Stimulated activated CD4-positive, alpha-beta T cell treated with anti-CD3 and anti-CD28 coated beads, TNF-alpha, amount 100 ng/mL, for 1 hour (primary cell): ENCODE data around the gene MRPS26.
"Not testable (repeated sequence)": the region's sequence is repeated elsewhere in the genome, so short reads cannot be mapped to it uniquely, and the experiment has no call there.

Experiments
- DNase-seq, 3 donors: peaks; one replicate each; pipeline ENCODE4 v3.0.0-alpha.2; 2020; ENCODE audit warnings: low read depth in 3 of 3, low spot score in 1 of 3

Gene MRPS26

DNA sequence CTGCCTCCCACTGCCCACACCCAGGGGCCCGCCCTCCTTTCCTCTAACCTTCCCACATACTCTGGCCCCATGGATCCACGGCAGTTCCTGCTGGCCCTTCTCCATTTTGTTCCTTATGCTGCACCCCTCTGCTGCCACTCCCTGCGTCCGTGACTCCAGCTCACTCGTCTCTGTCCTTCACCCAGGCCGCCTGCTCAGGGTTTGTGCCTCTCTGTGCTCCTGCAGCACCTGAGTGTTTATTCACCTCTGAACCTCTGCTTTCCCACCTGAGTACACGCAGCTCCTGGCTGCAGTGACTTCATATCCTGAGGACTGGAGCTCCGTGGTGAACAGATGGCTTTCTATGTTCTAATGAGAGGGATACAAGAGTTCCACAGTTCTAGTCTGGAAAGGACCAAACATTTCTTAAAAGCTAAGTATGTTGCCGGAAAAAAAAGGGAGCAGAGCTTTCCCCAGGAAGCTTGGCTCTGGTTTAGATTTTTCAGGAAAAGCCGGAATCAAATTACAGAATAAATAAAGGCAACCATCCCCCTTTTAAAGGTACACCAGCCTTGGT lies 3.9 kb upstream of the MRPS26 start:
- no peak for DNase-seq

DNA sequence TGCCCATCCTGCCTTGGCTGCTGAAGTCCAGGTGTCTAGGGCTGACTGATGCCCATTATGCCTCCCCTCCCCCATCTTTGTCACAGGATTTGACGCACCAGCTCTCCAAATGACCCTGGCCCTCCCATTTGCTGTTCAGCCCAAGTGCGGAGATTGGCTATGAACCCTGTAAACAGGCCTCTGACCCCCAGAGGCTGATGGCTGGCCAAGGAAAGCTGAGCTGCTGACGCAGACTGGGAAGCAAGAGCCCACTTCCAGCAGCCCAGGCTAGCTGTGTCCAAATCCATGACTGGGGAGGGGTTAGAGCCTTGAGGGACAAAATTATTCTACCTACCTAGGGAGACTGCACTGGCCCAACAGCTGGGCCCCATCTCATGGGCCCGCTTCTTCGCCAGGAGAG lies 3.2 kb upstream of the MRPS26 start:
- no peak for DNase-seq

DNA sequence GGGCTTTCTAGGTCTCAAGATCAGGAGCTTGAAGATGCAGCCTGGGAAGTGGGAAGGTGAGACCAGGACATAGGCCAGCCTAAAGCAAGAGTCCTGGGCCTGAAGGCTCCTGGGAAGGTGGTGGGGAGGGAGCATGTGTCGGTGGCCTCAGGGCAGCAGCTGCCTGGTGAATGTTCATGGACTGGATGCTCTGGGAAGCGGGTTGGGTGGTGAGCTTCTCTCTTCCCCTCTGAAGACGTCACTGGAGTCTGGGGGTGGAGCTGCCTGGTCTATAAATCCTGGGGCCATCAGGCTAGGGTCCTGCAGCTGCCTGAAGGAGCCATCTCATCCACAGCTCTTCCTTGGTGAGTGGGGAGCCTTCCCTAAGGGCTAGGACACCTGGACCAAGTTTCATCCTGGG lies 2.5 kb upstream of the MRPS26 start, which contains the start of gene GNRH2:
GNRH2 (plus strand) TSS at position 301 of the 400 bp plus-strand sequence. CDS start 793 bp downstream, outside the sequence.
- DNase-seq: no peak

DNA sequence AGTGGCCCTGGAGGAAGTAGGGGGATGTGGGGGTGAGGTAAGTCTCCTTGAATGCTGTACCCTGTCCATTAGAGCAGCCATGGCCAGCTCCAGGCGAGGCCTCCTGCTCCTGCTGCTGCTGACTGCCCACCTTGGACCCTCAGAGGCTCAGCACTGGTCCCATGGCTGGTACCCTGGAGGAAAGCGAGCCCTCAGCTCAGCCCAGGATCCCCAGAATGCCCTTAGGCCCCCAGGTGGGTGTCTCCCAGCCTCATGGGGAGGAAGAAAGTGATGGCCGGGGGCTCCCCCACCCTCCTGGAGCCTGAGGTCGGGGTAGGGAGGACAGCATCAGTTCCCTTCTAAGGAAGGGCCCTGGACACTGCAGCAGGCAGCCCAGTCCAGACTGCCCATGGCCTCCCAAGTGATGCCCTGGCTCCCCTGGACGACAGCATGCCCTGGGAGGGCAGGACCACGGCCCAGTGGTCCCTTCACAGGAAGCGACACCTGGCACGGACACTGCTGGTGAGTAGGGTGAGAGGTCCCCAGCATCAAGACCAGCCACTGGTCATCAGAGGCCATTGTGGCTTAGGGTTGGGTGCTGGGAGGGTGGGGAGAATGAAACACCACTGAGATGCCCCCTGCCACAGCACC lies 1.4 kb upstream of the MRPS26 start:
- no peak for DNase-seq

DNA sequence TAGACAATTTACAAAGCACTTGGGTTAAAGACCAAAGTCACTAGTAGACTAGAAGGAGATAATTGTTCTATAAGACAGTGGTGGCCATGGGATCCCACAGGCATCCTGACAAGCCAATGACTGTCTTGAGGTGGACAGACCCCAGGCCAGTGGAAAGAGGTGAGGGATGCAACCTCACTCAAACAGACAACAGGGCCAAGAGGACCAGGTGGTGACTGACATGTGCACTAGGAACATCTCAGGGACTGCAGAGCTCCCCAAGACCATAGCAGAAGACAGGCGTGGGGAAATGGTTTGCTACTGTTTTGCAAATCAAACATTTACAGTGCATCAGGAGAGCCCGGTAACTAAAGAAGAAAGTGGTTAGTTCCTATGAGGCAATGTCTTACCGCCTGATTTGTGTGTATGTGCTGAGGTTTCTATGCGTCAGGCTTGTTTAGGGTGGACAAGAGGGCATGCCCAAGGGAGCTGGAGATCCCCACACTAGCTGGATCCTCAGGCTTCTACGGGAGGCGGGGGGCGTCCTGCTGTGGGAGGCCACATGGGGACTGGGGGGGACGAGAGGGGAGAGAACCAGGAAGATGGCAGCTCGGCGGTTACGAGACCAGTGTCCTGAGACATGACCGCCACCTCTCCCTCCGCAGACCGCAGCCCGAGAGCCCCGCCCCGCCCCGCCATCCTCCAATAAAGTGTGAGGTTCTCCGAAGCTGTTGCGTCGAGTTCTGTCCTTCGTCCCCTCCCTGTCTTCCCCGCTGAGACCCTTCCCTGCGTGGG lies 623 bp upstream of the MRPS26 start:
- no peak for DNase-seq

DNA sequence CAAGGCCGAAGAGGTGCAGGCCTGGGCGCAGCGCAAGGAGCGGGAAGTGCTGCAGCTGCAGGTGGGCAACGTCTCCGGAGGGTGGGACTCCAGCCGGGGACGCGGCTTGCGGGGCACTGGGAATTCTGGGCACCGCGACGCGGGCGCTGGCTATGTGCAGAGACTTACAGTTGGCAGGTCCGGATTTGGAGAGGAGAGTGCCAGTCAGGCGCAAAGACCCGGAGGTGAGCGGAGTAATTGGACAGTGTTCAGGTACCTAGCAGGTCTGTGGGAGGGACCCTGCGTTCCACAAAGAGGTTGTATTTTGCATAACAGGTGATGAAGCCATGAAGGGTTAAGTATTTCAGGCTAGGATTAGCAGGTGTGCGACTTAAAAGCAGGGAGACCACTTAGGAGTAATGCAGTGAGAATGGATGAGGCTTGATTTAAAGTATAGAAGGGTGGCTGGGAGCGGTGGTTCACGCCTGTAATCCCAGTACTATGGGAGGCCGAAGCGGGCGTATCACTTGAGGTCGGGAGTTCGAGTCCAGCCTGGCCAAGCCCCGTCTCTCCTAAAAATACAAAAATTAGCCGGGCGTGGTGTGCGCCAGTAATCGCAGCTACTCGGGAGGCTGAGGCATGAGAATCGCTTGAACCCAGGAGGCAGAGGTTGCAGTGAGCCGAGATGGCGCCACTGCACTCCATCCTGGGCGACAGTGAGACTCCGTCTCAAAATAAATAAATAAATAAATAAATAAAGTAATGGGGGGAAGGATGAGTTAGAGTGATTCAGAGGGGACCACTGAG lies 1.0 kb downstream of the MRPS26 start:
- no peak for DNase-seq

DNA sequence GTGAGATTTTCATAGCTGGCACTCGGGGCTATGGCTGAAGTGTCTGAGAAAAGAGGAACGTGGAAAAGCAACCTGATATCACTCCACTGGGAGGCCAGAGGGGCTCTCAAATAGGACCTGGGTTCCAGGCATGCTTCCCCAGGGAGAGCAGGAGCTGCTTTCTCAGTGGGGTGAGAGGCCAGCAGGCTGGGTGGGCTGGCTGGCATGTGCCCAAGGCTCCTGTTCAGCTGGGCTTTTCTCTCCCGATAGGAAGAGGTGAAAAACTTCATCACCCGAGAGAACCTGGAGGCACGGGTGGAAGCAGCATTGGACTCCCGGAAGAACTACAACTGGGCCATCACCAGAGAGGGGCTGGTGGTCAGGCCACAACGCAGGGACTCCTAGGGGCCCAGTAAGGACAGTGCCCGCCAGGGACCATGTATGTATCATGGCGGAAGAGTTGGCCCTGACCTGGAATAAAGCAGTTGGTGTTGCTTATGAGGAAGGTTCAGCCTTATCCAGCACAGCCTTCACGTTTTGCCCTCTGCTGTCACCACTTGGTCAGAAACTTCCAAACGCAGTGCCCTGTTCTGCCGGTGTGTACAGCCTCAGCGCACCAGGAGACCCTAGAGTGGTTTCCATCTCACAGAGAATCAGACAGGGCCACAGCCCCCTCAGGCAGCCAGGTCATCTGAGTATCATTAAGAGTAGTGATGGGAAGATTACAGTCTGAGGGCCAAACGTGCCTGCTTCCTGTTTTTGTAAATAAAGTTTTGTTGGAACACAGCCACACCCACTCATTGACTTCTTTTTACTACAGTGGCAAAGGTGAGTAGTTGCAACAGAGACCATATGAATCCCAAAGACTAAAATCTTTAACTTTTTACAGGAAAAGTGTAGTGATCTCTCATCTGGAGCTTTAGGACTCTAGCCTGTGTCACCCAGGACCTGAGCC lies 1.9 kb downstream of the MRPS26 start:
- no peak for DNase-seq

DNA sequence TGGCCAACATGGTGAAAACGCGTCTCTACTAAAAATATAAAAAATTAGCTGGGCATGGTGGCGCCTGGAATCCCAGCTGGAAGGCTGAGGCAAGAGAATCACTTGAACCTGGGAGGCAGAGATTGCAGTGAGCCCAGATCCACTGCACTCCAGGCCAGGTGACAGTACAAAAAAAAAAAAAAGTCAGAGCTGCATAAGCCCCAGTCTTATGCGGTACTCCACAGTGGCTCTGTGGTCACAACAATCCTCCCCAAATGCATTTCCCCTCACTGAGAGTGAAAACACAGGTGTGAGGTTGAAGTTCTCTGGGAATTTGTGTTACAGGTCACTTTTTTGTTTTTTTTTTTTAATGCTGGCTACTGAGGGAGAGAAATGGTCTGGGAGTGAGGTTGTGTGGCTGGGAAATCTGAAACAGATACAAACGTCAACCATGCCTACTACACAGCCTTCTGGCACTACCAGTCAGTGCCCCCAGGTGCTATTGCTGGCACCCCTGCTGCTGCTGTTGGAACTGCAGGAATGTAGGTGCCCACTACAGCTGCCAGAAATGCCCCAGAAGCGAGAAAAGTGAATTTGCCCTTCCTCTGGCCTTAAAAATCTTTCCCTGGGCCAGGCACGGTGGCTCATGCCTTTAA lies 5.7 kb downstream of the MRPS26 start:
- DNase-seq: no peak

DNA sequence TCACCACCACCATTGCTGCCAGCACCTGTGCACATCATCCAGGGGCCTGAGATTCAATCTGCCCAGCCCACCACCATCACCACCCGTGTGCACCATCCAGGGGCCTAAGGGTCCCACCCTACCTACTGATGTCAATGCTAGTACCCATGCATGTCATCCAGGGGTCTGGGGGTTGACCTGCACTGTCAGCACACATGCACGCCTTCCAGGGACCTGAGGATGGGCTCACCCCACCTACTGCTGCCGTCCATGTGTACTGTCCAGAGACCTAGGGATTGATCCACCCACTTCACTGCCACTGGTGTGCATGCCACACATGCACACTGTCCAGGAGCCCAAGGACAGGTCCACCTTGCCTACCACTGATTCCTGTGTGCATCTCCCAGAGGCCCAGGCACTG lies 13.6 kb downstream of the MRPS26 start:
- no peak for DNase-seq

DNA sequence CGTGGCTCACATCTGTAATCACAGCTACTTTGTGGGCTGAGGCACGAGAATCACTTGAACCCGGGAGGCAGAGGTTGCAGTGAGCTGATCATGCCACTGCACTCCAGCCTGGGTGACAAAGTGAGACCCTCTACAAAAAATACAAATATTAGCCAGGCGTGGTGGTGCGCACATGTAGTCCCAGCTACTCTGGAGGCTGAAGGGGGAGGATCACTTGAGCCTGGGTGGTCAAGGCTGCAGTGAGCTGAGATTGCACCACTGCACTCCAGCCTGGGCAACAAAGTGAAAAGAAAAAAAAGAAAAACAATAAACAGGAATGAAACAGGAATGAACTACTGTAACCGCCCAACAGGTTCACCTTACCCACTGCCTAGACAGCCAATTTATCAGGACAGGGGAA lies 18.3 kb downstream of the MRPS26 start:
- DNase-seq: not testable (repeated sequence)

DNA sequence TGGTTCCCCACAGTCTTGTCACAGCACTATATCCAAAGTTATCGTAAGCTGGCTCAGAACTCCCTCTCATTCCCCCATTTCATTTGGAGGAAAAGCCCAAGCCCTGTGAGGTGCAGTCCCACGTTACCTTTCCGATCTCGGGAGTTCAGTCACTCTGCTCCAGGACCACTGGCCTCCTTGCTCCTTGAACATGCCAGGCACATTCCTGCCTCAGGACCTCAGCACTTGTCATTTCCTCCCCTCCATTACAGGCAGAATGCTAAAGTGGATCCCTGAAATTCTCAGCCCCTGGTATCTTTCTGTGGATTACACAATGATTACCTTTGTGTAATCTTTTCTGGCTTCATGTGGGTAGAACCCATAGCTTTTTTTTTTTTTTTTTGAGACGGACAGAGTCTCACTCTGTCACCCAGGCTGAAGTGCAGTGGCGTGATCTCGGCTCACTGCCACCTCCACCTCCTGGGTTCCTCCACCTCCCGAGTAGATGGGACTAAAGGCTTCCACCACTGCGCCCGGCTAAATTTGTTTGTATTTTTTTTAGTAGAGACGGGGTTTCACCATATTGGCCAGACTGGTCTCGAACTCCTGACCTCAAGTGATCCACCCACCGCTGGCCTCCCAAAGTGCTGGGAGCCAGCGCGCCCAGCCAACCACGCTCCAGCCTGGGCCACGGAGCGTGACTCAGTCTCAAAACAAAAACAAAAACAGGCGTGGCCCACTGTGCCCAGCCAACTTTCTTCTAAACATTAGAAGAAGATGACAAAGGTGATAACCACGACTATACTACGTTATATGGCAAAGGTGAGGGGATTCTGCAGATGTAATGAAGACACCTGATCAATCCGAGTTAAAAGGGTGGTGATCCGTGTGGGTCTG lies 21.5 kb downstream of the MRPS26 start:
- no peak for DNase-seq

DNA sequence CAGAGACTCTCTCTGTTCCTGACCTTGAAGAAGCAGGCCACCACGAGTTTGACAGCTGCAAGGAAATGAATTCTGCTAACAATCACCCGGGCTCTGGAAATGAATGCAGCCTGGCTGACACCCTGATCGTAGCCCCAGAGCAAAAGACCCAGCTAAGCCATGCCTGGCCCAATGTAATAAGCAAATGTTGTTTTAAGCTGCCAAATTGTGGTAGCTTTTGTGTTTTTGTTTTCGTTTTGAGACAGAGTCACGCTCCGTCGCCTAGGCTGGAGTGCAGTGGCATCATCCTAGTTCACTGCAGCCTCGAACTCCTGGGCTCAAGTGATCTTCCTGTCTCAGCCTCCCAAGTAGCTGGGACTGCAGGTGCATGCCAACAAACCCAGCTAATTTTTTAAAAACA lies 22.2 kb downstream of the MRPS26 start:
- no peak for DNase-seq

DNA sequence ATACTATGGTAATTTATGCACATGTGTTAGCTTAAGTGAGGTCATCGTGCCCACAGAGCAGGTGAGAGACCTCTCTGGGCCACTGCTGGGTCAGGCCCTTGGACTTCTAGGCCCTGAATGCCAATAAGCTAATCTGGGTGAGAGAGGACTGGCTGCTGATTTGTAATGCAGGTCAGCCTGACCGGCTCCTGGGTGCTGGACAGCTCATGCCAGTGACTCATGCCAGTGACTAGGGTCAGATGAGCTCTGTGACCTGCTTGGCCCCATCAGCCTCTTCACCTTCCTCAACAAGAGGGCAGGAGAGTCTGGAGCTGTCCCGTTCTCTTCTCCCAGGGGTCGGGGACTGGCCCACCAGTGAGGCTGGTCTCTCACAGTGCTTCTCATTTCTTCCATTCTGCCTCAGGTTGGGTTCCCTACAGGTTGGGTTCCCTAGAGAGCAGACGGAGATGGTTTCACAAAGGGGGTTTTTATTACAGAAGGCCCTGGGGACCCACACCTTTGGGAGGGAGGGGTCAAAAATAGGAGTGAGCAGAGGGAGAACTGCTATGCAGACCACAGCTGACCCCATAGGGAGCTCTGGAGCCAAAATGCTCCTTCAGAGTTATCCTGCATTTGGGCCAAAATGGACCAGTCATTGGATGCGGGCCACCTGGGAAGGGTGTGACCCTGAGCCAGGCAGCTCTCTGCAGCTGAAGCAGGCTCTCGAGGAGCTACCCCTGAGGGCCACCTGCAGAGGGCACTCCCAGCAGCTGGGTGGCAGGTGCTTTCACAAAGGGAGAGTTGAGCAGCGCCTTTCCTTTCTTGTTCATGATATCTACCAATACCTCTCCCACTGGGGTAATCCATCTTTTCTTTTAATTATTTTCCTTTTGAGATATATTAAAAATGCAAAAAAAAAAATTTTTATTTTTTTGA lies 23.4 kb downstream of the MRPS26 start:
- DNase-seq: no peak

DNA sequence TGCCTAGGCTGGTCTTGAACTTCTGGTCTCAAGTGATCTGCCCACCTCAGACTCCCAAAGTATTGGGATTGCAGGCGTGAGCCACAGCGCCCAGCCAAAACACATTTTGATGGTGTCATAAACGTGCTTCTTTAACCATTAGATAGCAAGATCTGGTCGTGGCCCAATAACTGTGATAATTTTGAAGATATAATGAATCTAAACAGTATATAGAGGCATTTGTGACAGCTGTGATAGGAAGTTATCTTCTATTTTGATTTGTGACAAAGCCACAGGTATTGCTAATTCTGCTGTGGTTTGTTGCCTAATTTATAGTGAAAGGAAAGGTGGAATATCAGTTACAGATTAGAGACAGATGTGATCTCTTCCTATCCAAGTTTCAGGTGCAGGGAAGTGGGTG lies 24.9 kb downstream of the MRPS26 start:
- DNase-seq: no peak

DNA sequence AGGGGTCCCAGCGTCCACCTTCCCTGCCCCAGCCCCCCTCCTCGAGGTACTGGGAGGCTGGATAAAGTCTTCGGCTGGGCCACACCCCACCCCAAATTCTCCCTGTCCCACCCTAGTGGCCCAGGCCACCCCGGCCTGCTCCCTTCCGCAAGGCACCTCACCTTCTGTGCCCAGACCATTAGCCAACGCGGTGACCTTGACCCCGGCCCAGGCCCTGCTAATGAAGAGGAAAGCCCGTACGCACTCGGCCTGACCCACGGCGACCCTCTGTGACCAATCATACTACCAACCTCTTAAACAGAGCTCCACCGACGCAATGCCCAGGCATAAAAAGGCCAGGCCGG lies 25.4 kb downstream of the MRPS26 start:
- DNase-seq: no peak

DNA sequence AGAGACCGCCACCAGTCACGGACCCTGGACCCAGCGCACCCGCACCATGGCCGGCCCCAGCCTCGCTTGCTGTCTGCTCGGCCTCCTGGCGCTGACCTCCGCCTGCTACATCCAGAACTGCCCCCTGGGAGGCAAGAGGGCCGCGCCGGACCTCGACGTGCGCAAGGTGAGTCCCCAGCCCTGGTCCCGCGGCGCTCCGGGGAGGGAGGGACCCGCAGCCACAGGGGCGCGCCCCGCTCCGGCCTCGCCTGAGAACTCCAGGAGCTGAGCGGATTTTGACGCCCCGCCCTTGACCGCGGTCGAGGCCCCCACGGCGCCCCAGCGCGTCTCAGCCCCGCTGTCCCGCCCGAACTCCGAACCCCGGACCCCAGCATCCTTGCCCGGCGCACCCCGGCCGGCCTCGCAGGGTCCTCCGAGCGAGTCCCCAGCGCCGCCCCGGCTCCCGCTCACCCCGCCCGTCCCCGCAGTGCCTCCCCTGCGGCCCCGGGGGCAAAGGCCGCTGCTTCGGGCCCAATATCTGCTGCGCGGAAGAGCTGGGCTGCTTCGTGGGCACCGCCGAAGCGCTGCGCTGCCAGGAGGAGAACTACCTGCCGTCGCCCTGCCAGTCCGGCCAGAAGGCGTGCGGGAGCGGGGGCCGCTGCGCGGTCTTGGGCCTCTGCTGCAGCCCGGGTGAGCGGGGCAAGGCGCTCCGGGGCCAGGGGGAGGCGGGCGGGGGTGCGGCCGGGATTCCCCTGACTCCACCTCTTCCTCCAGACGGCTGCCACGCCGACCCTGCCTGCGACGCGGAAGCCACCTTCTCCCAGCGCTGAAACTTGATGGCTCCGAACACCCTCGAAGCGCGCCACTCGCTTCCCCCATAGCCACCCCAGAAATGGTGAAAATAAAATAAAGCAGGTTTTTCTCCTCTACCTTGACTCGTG lies 26.0 kb downstream of the MRPS26 start, which contains the start of gene OXT:
OXT (plus strand) TSS at position 11 of the 920 bp plus-strand sequence; CDS start at position 47, 36 bp downstream.
- DNase-seq: peak; percentile 57 to 62 (median 58)
